GM19099 (cell line): ENCODE results near the gene CD81.

ENCODE experiments used
- POLR2A ChIP-seq: IDR thresholded peaks from 3 replicates; pipeline ENCODE4 v1.6.1; 2011; ENCODE audit warnings: low read depth; ENCODE audit not compliant: insufficient read length; ENCODE audit errors: extremely low read depth

CD81 gene

DNA sequence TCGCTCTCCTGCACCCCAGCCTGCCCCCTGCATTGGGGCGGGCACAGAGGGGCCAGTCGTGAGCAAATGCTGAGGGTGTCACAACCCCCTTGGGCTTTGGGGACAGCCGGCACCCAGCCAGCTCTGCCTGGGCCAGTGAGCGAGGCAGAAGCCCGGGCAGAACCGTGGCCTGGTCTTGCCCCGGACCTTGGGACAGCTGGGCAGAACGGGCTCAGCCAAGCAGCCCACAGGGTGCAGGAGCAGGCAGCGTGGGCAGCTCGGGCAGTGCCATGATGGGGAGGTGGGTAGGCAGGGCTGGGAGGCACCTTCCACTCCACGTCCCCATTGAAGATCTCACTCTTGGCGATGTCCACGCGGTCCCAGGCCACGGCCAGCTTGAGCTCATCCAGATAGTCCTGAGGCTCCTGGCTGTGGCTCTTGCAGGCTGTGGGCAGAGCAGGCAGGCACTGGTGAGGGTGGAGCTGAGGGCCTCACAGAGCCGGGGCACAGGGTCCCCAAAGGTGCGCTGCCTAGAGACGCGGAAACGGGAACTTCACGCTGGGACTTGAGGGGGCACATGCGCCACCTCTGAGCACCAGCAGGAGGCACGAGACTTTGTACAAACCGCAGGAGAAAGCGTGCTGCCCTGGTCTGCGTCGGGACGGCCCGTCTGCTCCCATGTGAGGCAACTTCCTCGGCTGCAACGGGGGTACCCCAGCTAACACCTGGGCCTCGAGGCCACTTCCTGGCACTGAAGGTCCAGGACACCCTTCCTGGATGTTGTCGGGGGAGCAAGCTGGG lies 38.7 kb downstream of the CD81 start:
- no peak for TF ChIP-seq POLR2A

- no peak for TF ChIP-seq POLR2A
Measured at GRCh38 chr11:2416765-2417164, 39.7 kb downstream of the CD81 start.

- no peak for TF ChIP-seq POLR2A
Measured at GRCh38 chr11:2417856-2418692, 41.0 kb downstream of the CD81 start.

GRCh38 chr11:2418693-2419360 lies 41.7 kb downstream of the CD81 start:
- TF ChIP-seq POLR2A, result no peak

DNA sequence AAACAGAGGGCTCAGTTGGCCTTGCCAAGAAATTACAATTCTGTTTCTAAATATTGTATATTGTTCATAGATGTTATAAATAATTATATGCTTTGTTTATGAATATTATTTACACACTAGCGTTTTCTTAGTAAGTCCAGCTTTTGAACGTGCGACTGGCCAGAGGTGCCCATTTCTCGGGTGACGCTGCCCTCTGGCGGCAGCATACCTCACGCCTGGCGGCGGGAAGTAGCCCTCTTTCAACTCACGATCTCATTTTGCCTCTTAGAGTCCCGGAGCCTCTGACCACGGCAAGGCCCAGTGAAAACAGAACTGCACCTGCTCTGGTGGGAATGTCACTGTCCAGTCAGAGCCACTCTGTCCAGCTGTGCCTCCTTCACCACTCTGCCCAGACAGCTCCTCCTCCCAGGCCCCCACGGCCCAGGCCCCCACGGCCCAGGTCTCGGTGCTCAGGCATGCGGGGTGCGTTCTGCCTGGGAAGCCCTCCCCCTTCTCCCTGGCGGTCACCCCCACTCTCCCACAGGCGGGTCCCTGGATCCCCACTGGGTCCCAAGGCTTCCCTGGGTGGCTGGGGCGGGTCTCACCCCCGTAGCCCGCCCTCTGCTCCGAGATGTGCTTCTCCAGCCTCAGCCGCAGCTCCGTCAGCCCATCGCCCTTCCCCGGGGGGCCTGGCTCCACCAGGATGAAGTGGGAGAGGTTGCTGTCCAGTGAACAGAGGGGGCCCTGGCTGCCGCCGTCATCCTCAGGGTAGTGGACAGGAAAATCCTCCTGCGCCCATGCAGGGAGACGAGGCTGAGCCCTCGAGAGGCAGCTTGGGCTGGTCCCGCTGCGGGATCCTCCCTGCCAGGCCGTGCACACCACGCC lies 42.8 kb downstream of the CD81 start:
- no peak for TF ChIP-seq POLR2A

GRCh38 chr11:2420502-2421225 lies 43.6 kb downstream of the CD81 start:
- no peak for TF ChIP-seq POLR2A

DNA sequence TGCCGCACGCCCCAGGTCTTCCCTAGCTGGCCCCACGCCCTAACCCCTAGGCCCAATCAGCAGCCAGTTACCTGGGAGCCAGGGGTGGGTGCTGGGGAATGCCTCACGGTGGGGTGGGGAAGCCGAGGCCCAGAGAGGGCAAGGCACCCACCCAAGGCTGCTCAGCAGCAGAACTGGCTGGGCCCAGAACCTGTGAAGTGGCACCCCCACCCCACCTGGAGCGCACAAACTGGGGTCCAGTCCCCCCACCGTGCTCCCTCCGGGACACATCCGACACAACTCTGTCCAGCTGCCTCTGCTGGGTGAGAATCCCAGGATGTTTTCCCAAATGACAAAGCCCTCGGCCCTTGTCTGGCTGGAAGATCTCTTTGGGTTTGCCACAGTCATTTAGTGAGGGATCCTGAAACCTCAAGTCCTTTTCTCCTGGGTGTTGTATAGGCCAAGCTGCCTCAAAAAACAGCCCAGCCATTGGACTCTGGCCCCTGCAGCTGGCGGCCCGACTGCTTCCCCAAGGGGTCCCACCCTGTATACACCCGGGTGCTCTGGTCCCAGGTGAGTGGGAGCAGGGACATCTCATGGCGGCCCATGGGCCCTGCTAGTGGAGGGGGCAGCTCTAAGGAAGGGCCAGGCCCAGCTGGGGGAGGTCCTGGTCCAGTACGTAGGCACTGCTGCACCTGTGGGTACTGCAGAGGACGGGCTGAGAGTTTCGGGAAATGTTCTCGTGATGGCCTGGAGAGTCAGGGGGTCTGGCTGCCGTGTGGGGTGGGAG lies 44.3 kb downstream of the CD81 start:
- TF ChIP-seq POLR2A, result no peak

DNA sequence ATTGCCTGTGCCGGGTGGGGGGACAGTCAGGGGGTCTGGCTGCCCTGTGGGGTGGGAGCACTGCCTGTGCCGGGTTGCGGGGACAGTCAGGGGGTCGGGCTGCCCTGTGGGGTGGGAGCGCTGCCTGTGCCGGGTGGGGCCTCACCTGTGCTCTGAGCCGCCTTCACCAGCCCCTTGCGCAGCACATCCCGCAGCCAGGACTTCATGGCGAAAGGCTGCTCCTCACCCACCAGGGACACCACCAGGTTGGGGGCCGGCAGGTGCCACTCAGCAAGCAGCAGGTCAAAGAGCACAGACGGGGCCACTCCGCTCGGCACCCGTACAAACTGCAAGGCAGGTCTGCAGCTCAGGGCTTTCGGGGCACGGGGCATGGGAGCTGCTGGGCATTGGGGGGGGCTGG lies 44.9 kb downstream of the CD81 start:
- TF ChIP-seq POLR2A, result no peak

- TF ChIP-seq POLR2A, result no peak
Measured at GRCh38 chr11:2422461-2423156, 45.5 kb downstream of the CD81 start.

DNA sequence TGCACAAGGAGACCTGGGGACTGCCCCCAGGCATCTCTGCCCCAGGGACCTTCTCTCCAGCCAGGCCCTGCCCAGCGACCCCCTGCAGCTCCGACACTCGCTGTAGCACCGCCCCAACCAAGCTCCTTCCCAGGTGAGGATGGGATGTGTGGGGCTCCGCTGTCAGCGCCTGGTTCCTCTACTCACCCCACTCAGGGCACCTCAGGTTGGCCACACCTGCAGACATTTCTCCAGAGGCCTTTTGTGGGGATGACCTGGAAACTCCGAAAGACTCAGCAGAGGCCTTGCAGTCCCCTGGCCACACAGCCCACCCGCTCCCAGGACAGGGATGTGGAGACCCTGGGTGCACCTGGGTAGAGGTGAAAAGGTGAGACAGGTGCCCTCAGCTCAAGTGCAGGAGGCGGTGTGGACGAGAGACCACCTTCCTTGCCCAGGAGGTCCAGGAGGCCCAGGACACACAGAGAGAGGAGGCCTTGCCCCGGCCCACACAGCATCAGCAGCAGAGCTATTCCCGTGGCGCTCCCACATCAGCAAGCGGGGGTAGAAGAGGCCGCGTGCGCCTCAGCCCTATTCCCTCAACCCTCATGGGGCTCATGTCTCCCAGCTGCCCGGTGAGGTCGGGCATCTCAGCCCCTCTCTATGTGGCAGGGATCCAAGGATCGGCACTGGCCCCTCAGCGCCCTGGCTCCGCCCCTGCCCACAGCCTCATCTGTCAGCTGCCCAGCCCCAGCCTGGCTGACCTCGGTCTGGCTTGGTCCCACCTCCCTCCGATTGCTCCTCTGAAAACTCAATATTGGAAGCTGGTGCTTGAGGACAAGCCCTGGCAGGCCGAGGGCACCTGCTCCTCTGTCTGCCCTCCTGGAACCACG lies 46.3 kb downstream of the CD81 start:
- TF ChIP-seq POLR2A, result no peak

- no peak for TF ChIP-seq POLR2A
Measured at GRCh38 chr11:2424811-2425495, 47.8 kb downstream of the CD81 start.
